K562 (cell line): Measurements from ENCODE around the gene PSMD1. TPM values are rescaled to one million over a fixed set of nuclear protein-coding genes. Genes with fewer than 3 reads are reported as not detected.
"Not testable (repeated sequence)": the region's sequence is repeated elsewhere in the genome, so short reads cannot be mapped to it uniquely, and the experiment has no call there.

Experiments
- ATAC-seq: fragments of 200-7000 bp; cut with Tn5 transposase; 3 replicates; pipeline ENCODE4 v1.9.1; 2020; ENCODE audit warnings: moderate library complexity
- BruUV-seq: library from RNA; stranded (reverse); fragments of 400-500 nt; replicated peaks from 2 replicates; lab custom pipeline; 2021; lab: Mats Ljungman, UMichigan
- CTCF ChIA-PET: fragments of 300-600 bp; formaldehyde crosslinking; extraction: SDS; loops from one replicate; lab custom pipeline; 2021; ENCODE audit warnings: low intra/inter-chr PET ratio; lab: Yijun Ruan, JAX
- POLR2A ChIA-PET: fragments of 300-600, 350-650 bp; sonication (Branson Sonifier 250); formaldehyde crosslinking; extraction: SDS; loops from one replicate; lab custom pipeline; 2021; ENCODE audit warnings: antibody characterized with exemption, inconsistent platforms; lab: Yijun Ruan, JAX
- DNase-seq, 4 experiments: peaks; one replicate each; pipeline versions ENCODE4 v3.0.0 to v3.0.0-alpha.2; 2011 to 2018; ENCODE audit warnings: low spot score in 3 of 4, mixed read lengths in 3 of 4; ENCODE audit errors: extremely low read depth in 1 of 4
- FAIRE-seq: peaks from 2 replicates; lab custom pipeline; 2011; peaks lifted over from hg19 to GRCh38; lab: Jason Lieb, UNC
- H2AFZ ChIP-seq: 2 replicates; pipeline ENCODE4 v1.6.0; 2011; ENCODE audit warnings: low read depth, low read length, control low read depth, inconsistent platforms
- H3K27ac ChIP-seq: fragments of 200-600 bp; 3 replicates; pipeline ENCODE4 v1.8.0; 2011; ENCODE audit warnings: low read depth, mild to moderate bottlenecking, control low read depth, inconsistent platforms, low read length, moderate library complexity, mixed read lengths; ENCODE audit errors: extremely low read depth
- H3K27me3 ChIP-seq, 2 experiments: fragments of 300-600 bp in 1 of 2; 2 replicates in 1 of 2; 3 replicates in 1 of 2; pipeline versions ENCODE4 v1.6.0 to v1.8.0; 2011; ENCODE audit warnings: inconsistent platforms in 2 of 2, low read length in 2 of 2, mild to moderate bottlenecking in 1 of 2, mixed read lengths in 1 of 2, moderate library complexity in 1 of 2; ENCODE audit not compliant: control insufficient read depth in 2 of 2, insufficient read depth in 2 of 2
- H3K36me3 ChIP-seq: fragments of 300-600 bp; 3 replicates; pipeline ENCODE4 v1.8.0; 2011; ENCODE audit warnings: mild to moderate bottlenecking, low read length, inconsistent platforms; ENCODE audit not compliant: control insufficient read depth, insufficient read depth
- H3K4me1 ChIP-seq, 2 experiments: fragments of 200-600 bp in 1 of 2; replicated peaks in 1 of 2; 2 replicates in 1 of 2; 3 replicates in 1 of 2; pipeline versions ENCODE4 v1.5.1 to v1.8.0; 2011; ENCODE audit warnings: inconsistent platforms in 2 of 2, low read length in 2 of 2, mild to moderate bottlenecking in 1 of 2, mixed read lengths in 1 of 2, moderate library complexity in 1 of 2; ENCODE audit not compliant: control insufficient read depth in 2 of 2, insufficient read depth in 2 of 2
- H3K4me2 ChIP-seq: 2 replicates; pipeline ENCODE4 v1.6.1; 2011; ENCODE audit warnings: low read length, control low read depth, inconsistent platforms, mixed read lengths; ENCODE audit not compliant: insufficient read depth
- H3K4me3 ChIP-seq: fragments of 200-600 bp; sonication (generic), shearing (Covaris generic); 2 replicates; pipeline ENCODE4 v1.5.1; 2016; ENCODE audit warnings: control low read depth, inconsistent platforms
- H3K79me2 ChIP-seq: fragments of 200-600 bp; 3 replicates; pipeline ENCODE4 v1.8.0; 2011; ENCODE audit warnings: low read length, inconsistent platforms; ENCODE audit not compliant: control insufficient read depth, insufficient read depth
- H3K9ac ChIP-seq, 2 experiments: 2 replicates each; pipeline versions ENCODE4 v1.6.0 to v1.6.1; 2011; ENCODE audit warnings: low read depth in 2 of 2, low read length in 2 of 2, control low read depth in 1 of 2, inconsistent platforms in 1 of 2, mild to moderate bottlenecking in 1 of 2, mixed read lengths in 1 of 2; ENCODE audit not compliant: insufficient read depth in 1 of 2
- H3K9me1 ChIP-seq: one replicate; pipeline ENCODE4 v1.6.0; 2011; ENCODE audit warnings: inconsistent platforms, mild to moderate bottlenecking, low read length, moderate library complexity; ENCODE audit not compliant: control insufficient read depth, insufficient read depth
- H3K9me3 ChIP-seq: replicated peaks from 2 replicates; pipeline ENCODE4 v1.5.1; 2011; ENCODE audit warnings: low read depth, low read length, inconsistent platforms; ENCODE audit not compliant: control insufficient read depth, insufficient read depth
- H4K20me1 ChIP-seq: replicated peaks from 2 replicates; pipeline ENCODE4 v1.6.1; 2011; ENCODE audit warnings: low read length, inconsistent platforms, mixed read lengths; ENCODE audit not compliant: control insufficient read depth, insufficient read depth
- EZH2 ChIP-seq: IDR thresholded peaks from 2 replicates; pipeline ENCODE4 v1.6.1; 2012; ENCODE audit warnings: low read depth, mild to moderate bottlenecking, inconsistent platforms, low read length, borderline replicate concordance
- NR1H2 ChIP-seq: sonication (generic); formaldehyde crosslinking; IDR thresholded peaks from 2 replicates; pipeline ENCODE4 v1.4.0; 2020; ENCODE audit warnings: mild to moderate bottlenecking, missing genetic modification reagents
- POLR2H ChIP-seq: IDR thresholded peaks from 2 replicates; pipeline ENCODE4 v1.6.1; 2016; ENCODE audit warnings: missing genetic modification characterization, low read depth, mild to moderate bottlenecking, control low read depth, missing compliant biosample characterization, moderate library complexity
- PTRF ChIP-seq: fragments of 450-650 bp; IDR thresholded peaks from 2 replicates; pipeline ENCODE4 v1.6.1; 2016; ENCODE audit warnings: mild to moderate bottlenecking, missing genetic modification characterization, missing compliant biosample characterization
- TGIF2 ChIP-seq: sonication (generic); formaldehyde crosslinking; IDR thresholded peaks from 2 replicates; pipeline ENCODE4 v1.8.1; 2022; ENCODE audit warnings: mild to moderate bottlenecking, missing genetic modification reagents, moderate library complexity
- ZNF507 ChIP-seq: conservative IDR thresholded peaks from 2 replicates; pipeline ENCODE4 v1.6.1; 2017; ENCODE audit warnings: missing genetic modification characterization, missing compliant biosample characterization
- WGBS: fragments of 100-300 bp; shearing (Covaris generic); methylation state at CpG from one replicate; pipeline ENCODE4 v1.1.6; 2016; ENCODE audit warnings: low coverage, mixed read lengths; ENCODE audit not compliant: insufficient coverage; ENCODE audit errors: missing lambda C conversion rate; 5-methylcytosine and 5-hydroxymethylcytosine counted together
- in situ Hi-C: fragments of 300-500 bp; cut with MboI; formaldehyde crosslinking; loops from 4 replicates; pipeline ENCODE4 v1.15.0; 2018; ENCODE audit warnings: inconsistent platforms, mixed read lengths
- intact Hi-C: fragments of 100-400 bp; cut with micrococcal nuclease; formaldehyde crosslinking; loops from 2 replicates; pipeline ENCODE4 v1.14.2; 2022
- polyA plus RNA-seq, 8 experiments: library from polyadenylated mRNA; depleted of rRNA in 4 of 8; stranded (reverse) in 5 of 8; unstranded in 3 of 8; fragments of >200 nt; fragmentation: Nextera tagmentation in 2 of 8; fragmentation: Illumina TruSeq in 1 of 8; extraction: Ambion mirVana in 2 of 8; extraction: Trizol in 1 of 8; gene quantifications; 2 replicates each; pipeline versions ENCODE4 v1.2.1 to v1.2.3, GENCODE V29; 2011 to 2014; ENCODE audit warnings: inconsistent platforms in 1 of 8, missing spikeins in 1 of 8
- total RNA-seq, 7 experiments: library from RNA; depleted of rRNA in 6 of 7; stranded (reverse); fragments of >200 nt in 6 of 7; fragmentation: Illumina TruSeq in 2 of 7; extraction: Trizol in 2 of 7; gene quantifications; 2 replicates each; pipeline versions ENCODE4 v1.2.1 to v1.2.3, GENCODE V29; 2011 to 2021; ENCODE audit warnings: low replicate concordance in 1 of 7
- TF ChIP-seq, protein P1 (sequence below): IDR thresholded peaks from 2 replicates; pipeline ENCODE4 v1.6.1; 2014; ENCODE audit warnings: antibody characterized with exemption
- TF ChIP-seq, protein P2 (sequence below): fragments of 450-650 bp; formaldehyde crosslinking; IDR thresholded peaks from 2 replicates; pipeline ENCODE4 v1.4.0; 2022; ENCODE audit warnings: missing genetic modification characterization
- TF ChIP-seq, protein P3 (sequence below), 2 experiments: IDR thresholded peaks in 1 of 2; conservative IDR thresholded peaks in 1 of 2; 2 replicates each; pipeline ENCODE4 v1.6.1; 2016; ENCODE audit warnings: low read depth in 2 of 2, mild to moderate bottlenecking in 1 of 2, missing compliant biosample characterization in 1 of 2, missing genetic modification characterization in 1 of 2, moderate library complexity in 1 of 2

Gene PSMD1
- total and polyA plus RNA-seq, 9 of the 15 experiments (the other 6 are each of a cell fraction or from before 2014, with no cell fraction given) = 100 to 257 (median 147) TPM

DNA sequence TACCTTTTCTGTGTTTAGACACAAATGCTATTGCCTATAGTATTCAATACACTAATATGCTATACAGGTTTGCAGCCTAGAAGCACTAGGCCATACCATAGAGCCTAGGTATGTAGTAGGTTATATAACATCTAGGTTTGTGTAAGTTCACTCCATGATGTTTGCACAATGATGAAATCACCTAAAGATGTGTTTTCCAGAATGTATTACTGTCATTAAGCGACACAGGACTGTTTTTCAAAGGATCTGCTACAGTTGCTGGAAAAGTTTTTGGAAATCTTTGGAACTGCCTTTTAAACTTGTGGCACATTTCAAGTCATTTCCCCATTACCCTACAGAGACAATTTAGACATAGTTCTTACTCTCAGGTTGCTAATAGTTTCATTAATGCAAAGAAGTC is 9.3 kb downstream of the PSMD1 start:
- intact Hi-C loops = loop anchor here (5.0 kb wide), 1 partner anchor 446 kb away; no protein-coding TSS in a partner anchor
- H3K4me1 ChIP-seq = peaks cover 0 to 5% of the 10 kb centered on the region in 2 experiments; a peak in 1 of 5 replicates
- ChIA-PET POLR2A (interaction anchor here (0.7 kb wide), 1 partner anchor 200 kb away, joined by 3 read pairs; no protein-coding TSS in a partner anchor), CTCF (no interaction called here)
- DNase-seq = no peak
- H3K4me3 ChIP-seq = no peak overlapping the region
- no peak overlapping the region for H3K4me2 ChIP-seq
- H3K9me1 ChIP-seq = no peaks in the 10 kb centered on the region
- H2AFZ ChIP-seq = no peak overlapping the region
- no peak for ATAC-seq
- H3K9ac ChIP-seq = no peak overlapping the region
- H3K36me3 ChIP-seq = peaks cover 96% of the 10 kb centered on the region
- H3K27ac ChIP-seq = no peak overlapping the region
- no peaks in the 10 kb centered on the region for H3K27me3 ChIP-seq
- peaks cover 17% of the 10 kb centered on the region for H3K79me2 ChIP-seq
- no peak for FAIRE-seq
- H3K9me3 ChIP-seq = no peaks in the 10 kb centered on the region
- H4K20me1 ChIP-seq = no peaks in the 10 kb centered on the region
- TF ChIP-seq PTRF (no peak), EZH2 (no peak), POLR2H (tag) (no peak), TGIF2 (no peak), ZNF507 (no peak), NR1H2 (no peak)
- TF ChIP-seq, protein P1, sequence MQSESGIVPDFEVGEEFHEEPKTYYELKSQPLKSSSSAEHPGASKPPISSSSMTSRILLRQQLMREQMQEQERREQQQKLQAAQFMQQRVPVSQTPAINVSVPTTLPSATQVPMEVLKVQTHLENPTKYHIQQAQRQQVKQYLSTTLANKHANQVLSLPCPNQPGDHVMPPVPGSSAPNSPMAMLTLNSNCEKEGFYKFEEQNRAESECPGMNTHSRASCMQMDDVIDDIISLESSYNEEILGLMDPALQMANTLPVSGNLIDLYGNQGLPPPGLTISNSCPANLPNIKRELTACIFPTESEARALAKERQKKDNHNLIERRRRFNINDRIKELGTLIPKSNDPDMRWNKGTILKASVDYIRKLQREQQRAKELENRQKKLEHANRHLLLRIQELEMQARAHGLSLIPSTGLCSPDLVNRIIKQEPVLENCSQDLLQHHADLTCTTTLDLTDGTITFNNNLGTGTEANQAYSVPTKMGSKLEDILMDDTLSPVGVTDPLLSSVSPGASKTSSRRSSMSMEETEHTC = no peak
- TF ChIP-seq, protein P2, sequence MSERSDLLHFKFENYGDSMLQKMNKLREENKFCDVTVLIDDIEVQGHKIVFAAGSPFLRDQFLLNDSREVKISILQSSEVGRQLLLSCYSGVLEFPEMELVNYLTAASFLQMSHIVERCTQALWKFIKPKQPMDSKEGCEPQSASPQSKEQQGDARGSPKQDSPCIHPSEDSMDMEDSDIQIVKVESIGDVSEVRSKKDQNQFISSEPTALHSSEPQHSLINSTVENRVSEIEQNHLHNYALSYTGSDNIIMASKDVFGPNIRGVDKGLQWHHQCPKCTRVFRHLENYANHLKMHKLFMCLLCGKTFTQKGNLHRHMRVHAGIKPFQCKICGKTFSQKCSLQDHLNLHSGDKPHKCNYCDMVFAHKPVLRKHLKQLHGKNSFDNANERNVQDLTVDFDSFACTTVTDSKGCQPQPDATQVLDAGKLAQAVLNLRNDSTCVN (CRISPR knock-in tag) = no peak
- TF ChIP-seq, protein P3, sequence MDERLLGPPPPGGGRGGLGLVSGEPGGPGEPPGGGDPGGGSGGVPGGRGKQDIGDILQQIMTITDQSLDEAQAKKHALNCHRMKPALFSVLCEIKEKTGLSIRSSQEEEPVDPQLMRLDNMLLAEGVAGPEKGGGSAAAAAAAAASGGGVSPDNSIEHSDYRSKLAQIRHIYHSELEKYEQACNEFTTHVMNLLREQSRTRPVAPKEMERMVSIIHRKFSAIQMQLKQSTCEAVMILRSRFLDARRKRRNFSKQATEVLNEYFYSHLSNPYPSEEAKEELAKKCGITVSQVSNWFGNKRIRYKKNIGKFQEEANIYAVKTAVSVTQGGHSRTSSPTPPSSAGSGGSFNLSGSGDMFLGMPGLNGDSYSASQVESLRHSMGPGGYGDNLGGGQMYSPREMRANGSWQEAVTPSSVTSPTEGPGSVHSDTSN (CRISPR knock-in tag; IDR thresholded peaks at IDR 0.05; ENCODE audit: low read depth) = no peak
- TF ChIP-seq, protein P3 (tag; conservative IDR thresholded peaks at IDR 0.05; ENCODE audit: low read depth) = no peak
- TF ChIP-seq, all 486 proteins: peak for 0
- BruUV-seq = no TSS peak
- WGBS = 93% methylated on average over 1 of the region's 1 CpG
- in situ Hi-C loops = no loop called here

DNA sequence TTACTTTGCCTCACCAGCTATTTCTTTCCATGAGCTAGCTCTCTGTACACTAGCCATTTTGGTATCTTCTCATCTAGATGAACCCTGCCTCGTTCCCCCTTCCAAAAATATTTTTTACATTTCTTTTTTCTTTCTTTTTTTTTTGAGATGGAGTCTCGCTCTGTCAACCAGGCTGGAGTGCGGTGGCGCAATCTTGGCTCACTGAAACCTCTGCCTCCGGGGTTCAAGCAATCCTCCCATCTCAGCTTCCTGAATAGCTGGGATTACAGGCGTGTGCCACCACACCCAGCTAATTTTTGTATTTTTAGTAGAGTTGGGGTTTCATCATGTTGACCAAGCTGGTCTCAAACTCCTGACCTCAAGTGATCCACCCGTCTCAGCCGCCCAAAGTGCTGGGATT is 10.9 kb downstream of the PSMD1 start:
- H3K4me2 ChIP-seq, CTCF ChIA-PET, H3K27me3 ChIP-seq, FAIRE-seq, ATAC-seq, H4K20me1 ChIP-seq, POLR2A ChIA-PET, H2AFZ ChIP-seq, H3K79me2 ChIP-seq, H3K9ac ChIP-seq, H3K4me1 ChIP-seq, H3K27ac ChIP-seq, H3K4me3 ChIP-seq, DNase-seq, H3K9me1 ChIP-seq, H3K9me3 ChIP-seq, BruUV-seq, in situ Hi-C loops: not testable (repeated sequence)
- intact Hi-C loops = loop anchor here (5.0 kb wide), 1 partner anchor 445 kb away; no protein-coding TSS in a partner anchor
- WGBS = 93% methylated on average over 5 of the region's 8 CpGs
- H3K36me3 ChIP-seq = peaks cover 94% of the 10 kb centered on the region
